Loucy (cell line): ENCODE results near the gene DNAH5.

Source experiments
- H2AFZ ChIP-seq: fragments of 200-600 bp; sonication (generic); 2 replicates; pipeline ENCODE4 v1.6.0; 2016; ENCODE audit warnings: antibody characterized with exemption, mild to moderate bottlenecking, low read length, moderate library complexity
- H3F3A ChIP-seq: fragments of 200-600 bp; 2 replicates; pipeline ENCODE4 v1.6.0; 2016; ENCODE audit warnings: antibody characterized with exemption, low read depth, mild to moderate bottlenecking
- H3K27me3 ChIP-seq: fragments of 200-600 bp; sonication (generic); 2 replicates; pipeline ENCODE4 v1.6.1; 2014; ENCODE audit warnings: low read length, mild to moderate bottlenecking; ENCODE audit not compliant: insufficient read depth, poor library complexity, severe bottlenecking
- H3K36me3 ChIP-seq: fragments of 200-600 bp; sonication (generic); 2 replicates; pipeline ENCODE4 v1.6.1; 2016; ENCODE audit warnings: low read length; ENCODE audit not compliant: insufficient read depth
- H3K4me1 ChIP-seq: fragments of 200-600 bp; sonication (generic); 2 replicates; pipeline ENCODE4 v1.5.1; 2014; ENCODE audit warnings: low read length, mild to moderate bottlenecking; ENCODE audit not compliant: insufficient read depth, poor library complexity, severe bottlenecking
- H3K4me2 ChIP-seq: fragments of 200-600 bp; sonication (generic); 2 replicates; pipeline ENCODE4 v1.6.0; 2014; ENCODE audit warnings: antibody characterized with exemption, low read length, low read depth, mild to moderate bottlenecking; ENCODE audit not compliant: poor library complexity, severe bottlenecking
- H3K4me3 ChIP-seq: fragments of 200-600 bp; sonication (generic); 2 replicates; pipeline ENCODE4 v1.5.1; 2014; ENCODE audit warnings: low read length, mild to moderate bottlenecking, mixed read lengths; ENCODE audit not compliant: poor library complexity, severe bottlenecking
- H3K79me2 ChIP-seq: fragments of 200-600 bp; sonication (generic); 2 replicates; pipeline ENCODE4 v1.6.1; 2014; ENCODE audit warnings: low read length; ENCODE audit not compliant: insufficient read depth
- H3K9ac ChIP-seq: fragments of 200-600 bp; sonication (generic); 2 replicates; pipeline ENCODE4 v1.6.0; 2014; ENCODE audit warnings: mild to moderate bottlenecking, low read depth, low read length, moderate library complexity; ENCODE audit not compliant: poor library complexity, severe bottlenecking
- H3K9me2 ChIP-seq: fragments of 200-600 bp; sonication (generic); replicated peaks from 2 replicates; pipeline ENCODE4 v1.6.1; 2016; ENCODE audit warnings: low read depth, low read length, mixed read lengths
- H3K9me3 ChIP-seq: fragments of 200-600 bp; sonication (generic); 2 replicates; pipeline ENCODE4 v1.6.1; 2014; ENCODE audit warnings: mild to moderate bottlenecking, antibody characterized with exemption, low read length, low read depth; ENCODE audit not compliant: insufficient read depth
- H4K20me1 ChIP-seq: fragments of 200-600 bp; sonication (generic); 2 replicates; pipeline ENCODE4 v1.6.0; 2014; ENCODE audit warnings: antibody characterized with exemption, low read length, mild to moderate bottlenecking; ENCODE audit not compliant: insufficient read depth, poor library complexity, severe bottlenecking
- EZH2phosphoT487 ChIP-seq: fragments of 200-600 bp; IDR thresholded peaks from 2 replicates; pipeline ENCODE4 v1.6.1; 2018; ENCODE audit warnings: antibody characterized with exemption, mild to moderate bottlenecking, moderate library complexity, borderline replicate concordance
- TF ChIP-seq, protein P1 (sequence below): fragments of 200-600 bp; sonication (generic); conservative IDR thresholded peaks from 2 replicates; pipeline ENCODE4 v1.5.1; 2014; ENCODE audit warnings: mild to moderate bottlenecking, antibody characterized with exemption, low read length

DNAH5 gene

DNA sequence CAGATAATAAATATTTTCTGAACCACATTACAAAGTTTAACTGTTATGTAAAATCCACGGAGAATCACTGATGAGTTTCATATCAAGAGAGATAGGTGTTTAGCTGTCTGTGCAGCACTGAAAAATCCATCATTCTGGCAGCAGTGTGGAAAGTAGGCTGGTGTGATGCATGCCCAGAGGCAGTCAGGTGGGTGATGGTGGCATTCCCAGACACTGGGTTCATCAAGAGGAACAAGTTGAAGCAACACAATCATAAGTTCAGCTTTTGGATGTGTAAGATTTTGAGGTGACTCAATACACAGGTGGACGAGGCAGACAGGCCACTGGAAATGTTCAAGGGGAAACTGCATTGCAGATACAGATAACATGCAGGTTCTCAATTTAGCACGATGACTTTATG, 11.9 kb downstream of the DNAH5 start:
- Histone ChIP-seq H3K9me2 (no peaks in the 10 kb centered on the region), H3K4me2 (no peak overlapping the region), H3K4me1 (no peaks in the 10 kb centered on the region), H3K9me3 (no peaks in the 10 kb centered on the region), H3K9ac (no peak overlapping the region), H2AFZ (no peak overlapping the region), H3F3A (no peaks in the 10 kb centered on the region), H3K4me3 (no peak overlapping the region), H3K27me3 (no peaks in the 10 kb centered on the region), H3K36me3 (no peaks in the 10 kb centered on the region), H4K20me1 (no peaks in the 10 kb centered on the region), H3K79me2 (no peaks in the 10 kb centered on the region)
- no peak for TF ChIP-seq EZH2phosphoT487
- TF ChIP-seq, protein P1, sequence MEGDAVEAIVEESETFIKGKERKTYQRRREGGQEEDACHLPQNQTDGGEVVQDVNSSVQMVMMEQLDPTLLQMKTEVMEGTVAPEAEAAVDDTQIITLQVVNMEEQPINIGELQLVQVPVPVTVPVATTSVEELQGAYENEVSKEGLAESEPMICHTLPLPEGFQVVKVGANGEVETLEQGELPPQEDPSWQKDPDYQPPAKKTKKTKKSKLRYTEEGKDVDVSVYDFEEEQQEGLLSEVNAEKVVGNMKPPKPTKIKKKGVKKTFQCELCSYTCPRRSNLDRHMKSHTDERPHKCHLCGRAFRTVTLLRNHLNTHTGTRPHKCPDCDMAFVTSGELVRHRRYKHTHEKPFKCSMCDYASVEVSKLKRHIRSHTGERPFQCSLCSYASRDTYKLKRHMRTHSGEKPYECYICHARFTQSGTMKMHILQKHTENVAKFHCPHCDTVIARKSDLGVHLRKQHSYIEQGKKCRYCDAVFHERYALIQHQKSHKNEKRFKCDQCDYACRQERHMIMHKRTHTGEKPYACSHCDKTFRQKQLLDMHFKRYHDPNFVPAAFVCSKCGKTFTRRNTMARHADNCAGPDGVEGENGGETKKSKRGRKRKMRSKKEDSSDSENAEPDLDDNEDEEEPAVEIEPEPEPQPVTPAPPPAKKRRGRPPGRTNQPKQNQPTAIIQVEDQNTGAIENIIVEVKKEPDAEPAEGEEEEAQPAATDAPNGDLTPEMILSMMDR = no peak

DNA sequence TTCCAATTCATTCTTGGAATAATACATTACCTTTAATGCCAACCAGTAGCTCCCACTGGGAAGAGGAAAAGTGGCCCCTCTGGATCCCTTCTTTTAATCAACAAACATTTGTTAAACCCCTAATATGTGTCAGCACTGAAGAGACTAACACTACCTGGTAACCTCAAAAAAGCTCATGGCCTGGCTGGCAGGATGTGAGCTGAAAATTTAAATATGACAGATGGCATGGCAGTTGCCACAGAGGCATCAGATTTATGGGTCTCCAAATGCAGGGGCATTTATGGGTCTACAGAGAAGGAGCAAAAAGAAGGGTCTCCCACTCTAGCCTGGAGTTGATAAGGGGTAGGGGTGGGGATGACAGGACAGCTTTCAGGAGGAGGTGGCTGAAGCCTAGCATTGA, 12.5 kb downstream of the DNAH5 start:
- Histone ChIP-seq H3K9me3 (no peaks in the 10 kb centered on the region), H3K9ac (no peak overlapping the region), H3K4me1 (no peaks in the 10 kb centered on the region), H3K36me3 (no peaks in the 10 kb centered on the region), H3K79me2 (no peaks in the 10 kb centered on the region), H2AFZ (no peak overlapping the region), H4K20me1 (no peaks in the 10 kb centered on the region), H3K4me3 (no peak overlapping the region), H3K27me3 (no peaks in the 10 kb centered on the region), H3K4me2 (no peak overlapping the region), H3K9me2 (no peaks in the 10 kb centered on the region), H3F3A (no peaks in the 10 kb centered on the region)
- TF ChIP-seq, protein P1 = no peak
- TF ChIP-seq EZH2phosphoT487 = no peak

DNA sequence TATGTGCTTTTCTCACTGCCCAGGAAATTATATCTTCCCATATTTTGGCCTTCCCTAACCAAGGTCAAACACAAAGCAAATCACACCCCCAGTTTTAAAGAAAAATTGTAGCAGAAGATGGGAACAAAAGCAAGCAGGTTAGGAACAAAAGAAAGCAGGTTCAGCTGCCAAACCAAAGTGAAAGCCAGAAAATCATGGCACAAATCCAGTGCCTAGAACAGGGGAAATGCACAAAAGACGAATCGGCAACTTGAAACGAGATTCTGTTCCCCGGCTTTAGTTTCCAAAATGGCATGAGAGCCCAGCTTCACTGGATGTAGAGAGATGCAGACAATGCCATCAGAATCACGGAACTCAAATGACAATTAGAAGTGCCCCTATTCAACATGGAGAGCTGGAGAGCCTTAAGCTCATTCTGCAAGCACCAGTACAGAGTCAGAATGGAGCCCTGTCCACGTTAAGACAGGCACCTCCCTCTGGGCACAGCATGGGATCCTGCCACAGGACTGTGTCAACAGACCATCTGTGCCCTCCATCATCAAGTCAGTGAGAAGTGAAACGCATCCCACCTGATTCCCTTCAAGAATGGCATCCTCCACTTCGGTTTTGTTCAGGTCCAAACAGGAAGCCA, 13.8 kb downstream of the DNAH5 start:
- TF ChIP-seq EZH2phosphoT487 = no peak
- TF ChIP-seq, protein P1 = no peak
- H3K79me2 ChIP-seq = no peaks in the 10 kb centered on the region
- no peaks in the 10 kb centered on the region for H3K36me3 ChIP-seq
- H3K4me2 ChIP-seq = no peak overlapping the region
- H3K27me3 ChIP-seq = no peaks in the 10 kb centered on the region
- 0 out of 2 replicates have a peak overlapping the region, but pooled peaks have one; percentile 19 for H2AFZ ChIP-seq
- no peaks in the 10 kb centered on the region for H3K4me1 ChIP-seq
- H3K4me3 ChIP-seq = no peak overlapping the region
- H3K9ac ChIP-seq = no peak overlapping the region
- H4K20me1 ChIP-seq = no peaks in the 10 kb centered on the region
- H3F3A ChIP-seq = no peaks in the 10 kb centered on the region
- H3K9me2 ChIP-seq = no peaks in the 10 kb centered on the region
- H3K9me3 ChIP-seq = no peaks in the 10 kb centered on the region
